K562 (cell line): Measurements from ENCODE around the gene RCOR1. TPM values are rescaled to one million over a fixed set of nuclear protein-coding genes. Genes with fewer than 3 reads are reported as not detected.
A peak's percentile ranks its signal among the peaks of the same experiment; 100 is the strongest.

Source experiments
- ARID3A ChIP-seq: IDR thresholded peaks from 2 replicates; pipeline ENCODE4 v1.6.1; 2012; ENCODE audit warnings: low read depth, low read length, improper control_type of control experiment, borderline replicate concordance
- CTCF ChIP-seq, 3 experiments: IDR thresholded peaks in 2 of 3; conservative IDR thresholded peaks in 1 of 3; 2 replicates each; pipeline ENCODE4 v1.5.1; 2011 to 2012; ENCODE audit warnings: low read length in 3 of 3, mild to moderate bottlenecking in 3 of 3, control low read depth in 2 of 3, improper control_type of control experiment in 1 of 3, inconsistent platforms in 1 of 3, low read depth in 1 of 3, mixed read lengths in 1 of 3, moderate library complexity in 1 of 3; ENCODE audit not compliant: insufficient read depth in 2 of 3
- LEF1 ChIP-seq: fragments of 450-650 bp; IDR thresholded peaks from 2 replicates; pipeline ENCODE4 v1.6.1; 2016; ENCODE audit warnings: mild to moderate bottlenecking
- NFIC ChIP-seq: fragments of 450-650 bp; IDR thresholded peaks from 2 replicates; pipeline ENCODE4 v1.6.1; 2017; ENCODE audit warnings: mild to moderate bottlenecking, inconsistent platforms
- POLR2AphosphoS5 ChIP-seq: IDR thresholded peaks from 2 replicates; pipeline ENCODE4 v1.6.1; 2011; ENCODE audit warnings: mild to moderate bottlenecking, low read depth, low read length, moderate library complexity; ENCODE audit not compliant: control insufficient read depth, insufficient read depth
- PTBP1 ChIP-seq: fragments of 200-400 bp; formaldehyde crosslinking; IDR thresholded peaks from 2 replicates; pipeline ENCODE4 v1.6.1; 2017; ENCODE audit warnings: low read depth, low read length
- RAD21 ChIP-seq, 2 experiments: fragments of 250-450 bp in 1 of 2; fragments of 450-650 bp in 1 of 2; sonication (Bioruptor Pico) in 1 of 2; formaldehyde crosslinking in 1 of 2; IDR thresholded peaks in 1 of 2; conservative IDR thresholded peaks in 1 of 2; 2 replicates each; pipeline versions ENCODE4 v1.4.0 to v1.8.0; 2020 to 2022; ENCODE audit warnings: mild to moderate bottlenecking in 2 of 2, moderate library complexity in 1 of 2
- REST ChIP-seq, 2 experiments: fragments of 450-650 bp; formaldehyde crosslinking in 1 of 2; IDR thresholded peaks; 2 replicates each; pipeline versions ENCODE4 v1.4.0 to v1.6.1; 2014 to 2020; ENCODE audit warnings: mild to moderate bottlenecking in 2 of 2, borderline replicate concordance in 1 of 2, low read depth in 1 of 2
- RFX1 ChIP-seq: fragments of 450-650 bp; IDR thresholded peaks from 2 replicates; pipeline ENCODE4 v1.6.1; 2016; ENCODE audit warnings: mild to moderate bottlenecking, moderate library complexity
- TAF7 ChIP-seq: fragments of 450-650 bp; IDR thresholded peaks from 2 replicates; pipeline ENCODE4 v1.6.1; 2016; ENCODE audit warnings: missing genetic modification characterization, missing compliant biosample characterization
- TRIM24 ChIP-seq, 2 experiments: fragments of 450-650 bp; IDR thresholded peaks; 2 replicates each; pipeline ENCODE4 v1.6.1; 2016
- ZNF121 ChIP-seq: sonication (generic); formaldehyde crosslinking; conservative IDR thresholded peaks from 2 replicates; pipeline ENCODE4 v1.8.0; 2022; ENCODE audit warnings: missing genetic modification reagents
- ZNF512 ChIP-seq: IDR thresholded peaks from 2 replicates; pipeline ENCODE4 v1.6.1; 2016; ENCODE audit warnings: missing genetic modification characterization, missing compliant biosample characterization
- polyA plus RNA-seq, 8 experiments: library from polyadenylated mRNA; depleted of rRNA in 4 of 8; stranded (reverse) in 5 of 8; unstranded in 3 of 8; fragments of >200 nt; fragmentation: Nextera tagmentation in 2 of 8; fragmentation: Illumina TruSeq in 1 of 8; extraction: Ambion mirVana in 2 of 8; extraction: Trizol in 1 of 8; gene quantifications; 2 replicates each; pipeline versions ENCODE4 v1.2.1 to v1.2.3, GENCODE V29; 2011 to 2014; ENCODE audit warnings: inconsistent platforms in 1 of 8, missing spikeins in 1 of 8
- total RNA-seq, 7 experiments: library from RNA; depleted of rRNA in 6 of 7; stranded (reverse); fragments of >200 nt in 6 of 7; fragmentation: Illumina TruSeq in 2 of 7; extraction: Trizol in 2 of 7; gene quantifications; 2 replicates each; pipeline versions ENCODE4 v1.2.1 to v1.2.3, GENCODE V29; 2011 to 2021; ENCODE audit warnings: low replicate concordance in 1 of 7

Gene RCOR1
- total and polyA plus RNA-seq, 9 of the 15 experiments (the other 6 are each of a cell fraction or from before 2014, with no cell fraction given) = 8.5 to 47.9 (median 20.9) TPM

- TF ChIP-seq REST (IDR thresholded peaks at IDR 0.05; ENCODE audit: borderline replicate concordance) = peak; percentile 37; the same call in 1 of the 2 replicates
- TF ChIP-seq REST (CRISPR knock-in tag; IDR thresholded peaks at IDR 0.05; ENCODE audit: low read depth) = no peak
- no peak for TF ChIP-seq POLR2AphosphoS5
- TF ChIP-seq TRIM24 (IDR thresholded peaks at IDR 0.05) = no peak
- TF ChIP-seq ZNF121 (CRISPR knock-in tag) = no peak
- TF ChIP-seq RAD21 (CRISPR knock-in tag; conservative IDR thresholded peaks at IDR 0.05 in 1 of 2, IDR thresholded peaks at IDR 0.05 in 1 of 2) = peak; percentile 36 to 56; a peak in 3 of 4 replicates
- no peak for TF ChIP-seq TAF7 (tag)
- TF ChIP-seq RFX1 = peak; percentile 80
- TF ChIP-seq LEF1 = peak; percentile 53; the same call in 1 of the 2 replicates
- no peak for TF ChIP-seq ZNF512
- peak; percentile 57 to 73 (median 72) for TF ChIP-seq CTCF (IDR thresholded peaks at IDR 0.05 in 2 of 3, conservative IDR thresholded peaks at IDR 0.05 in 1 of 3; ENCODE audit: insufficient read depth in 2 of 3, low read depth in 1 of 3, low read length in 3 of 3)
- no peak for TF ChIP-seq PTBP1
- TF ChIP-seq NFIC = peak; percentile 65; the same call in 1 of the 2 replicates
- TF ChIP-seq ARID3A = no peak
Measured at GRCh38 chr14:102774391-102775153, 182.1 kb downstream of the RCOR1 start (continued).
